Measurements from ENCODE around the gene SEMA6D.
"Not testable (repeated sequence)": the region's sequence is repeated elsewhere in the genome, so short reads cannot be mapped to it uniquely, and the experiment has no call there.

Gene SEMA6D

DNA sequence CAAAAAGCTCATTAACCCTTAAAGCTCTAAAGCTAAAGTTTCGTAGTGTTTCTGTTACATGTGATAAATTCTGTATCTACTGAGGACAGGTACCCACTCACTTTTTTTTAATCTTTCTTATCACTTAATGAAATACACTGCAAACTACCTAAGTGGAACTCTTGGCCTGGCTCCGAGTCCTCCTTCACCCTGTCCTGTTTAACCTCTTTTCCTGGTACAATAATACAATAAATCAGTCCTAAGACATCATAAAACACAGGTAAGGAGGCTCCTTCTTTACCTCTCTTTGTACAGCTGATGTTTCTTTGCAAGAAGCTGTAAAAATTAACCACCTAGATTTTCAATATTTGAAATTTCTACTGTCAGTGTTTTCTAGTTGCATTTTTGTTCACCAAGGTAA lies 15.8 kb downstream of the SEMA6D start:
- no peak for TF ChIP-seq ZFX (IDR thresholded peaks at IDR 0.05)
- TF ChIP-seq, protein P1, sequence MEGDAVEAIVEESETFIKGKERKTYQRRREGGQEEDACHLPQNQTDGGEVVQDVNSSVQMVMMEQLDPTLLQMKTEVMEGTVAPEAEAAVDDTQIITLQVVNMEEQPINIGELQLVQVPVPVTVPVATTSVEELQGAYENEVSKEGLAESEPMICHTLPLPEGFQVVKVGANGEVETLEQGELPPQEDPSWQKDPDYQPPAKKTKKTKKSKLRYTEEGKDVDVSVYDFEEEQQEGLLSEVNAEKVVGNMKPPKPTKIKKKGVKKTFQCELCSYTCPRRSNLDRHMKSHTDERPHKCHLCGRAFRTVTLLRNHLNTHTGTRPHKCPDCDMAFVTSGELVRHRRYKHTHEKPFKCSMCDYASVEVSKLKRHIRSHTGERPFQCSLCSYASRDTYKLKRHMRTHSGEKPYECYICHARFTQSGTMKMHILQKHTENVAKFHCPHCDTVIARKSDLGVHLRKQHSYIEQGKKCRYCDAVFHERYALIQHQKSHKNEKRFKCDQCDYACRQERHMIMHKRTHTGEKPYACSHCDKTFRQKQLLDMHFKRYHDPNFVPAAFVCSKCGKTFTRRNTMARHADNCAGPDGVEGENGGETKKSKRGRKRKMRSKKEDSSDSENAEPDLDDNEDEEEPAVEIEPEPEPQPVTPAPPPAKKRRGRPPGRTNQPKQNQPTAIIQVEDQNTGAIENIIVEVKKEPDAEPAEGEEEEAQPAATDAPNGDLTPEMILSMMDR (conservative IDR thresholded peaks at IDR 0.05), result no peak
- H3K27ac ChIP-seq, result no peak overlapping the region

DNA sequence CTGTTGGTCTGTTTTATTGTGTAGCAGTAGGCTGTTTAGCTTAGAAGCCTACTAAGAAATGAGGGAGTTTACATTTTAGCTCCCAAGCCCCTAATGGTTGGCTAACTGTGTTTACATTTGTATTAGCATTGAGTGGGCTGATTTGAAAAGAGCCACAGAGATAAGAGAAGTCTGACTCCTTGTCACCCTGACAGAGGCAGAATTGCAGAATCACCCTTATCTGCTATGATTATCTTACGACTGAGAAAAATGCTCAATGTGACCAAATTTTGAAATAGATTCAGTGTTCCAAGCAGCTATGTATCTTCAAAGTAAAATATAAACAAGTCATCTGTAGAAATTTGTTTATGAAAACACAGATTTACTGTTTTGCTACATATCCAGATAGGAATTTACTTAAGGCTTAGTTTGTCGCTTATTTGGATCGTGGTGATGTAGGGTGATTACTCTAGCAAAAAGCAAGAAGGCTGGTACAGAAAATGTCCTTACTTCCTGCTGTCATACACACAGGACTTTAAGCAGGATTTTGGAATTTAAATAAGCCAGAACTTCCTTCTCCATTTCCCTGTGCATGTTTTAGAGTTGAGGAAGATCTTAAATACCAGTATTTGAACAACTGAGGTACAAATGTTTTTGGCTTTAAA lies 19.0 kb downstream of the SEMA6D start:
- TF ChIP-seq ZFX (IDR thresholded peaks at IDR 0.05), result no peak
- TF ChIP-seq, protein P1 (conservative IDR thresholded peaks at IDR 0.05), result no peak
- no peak overlapping the region for H3K27ac ChIP-seq

DNA sequence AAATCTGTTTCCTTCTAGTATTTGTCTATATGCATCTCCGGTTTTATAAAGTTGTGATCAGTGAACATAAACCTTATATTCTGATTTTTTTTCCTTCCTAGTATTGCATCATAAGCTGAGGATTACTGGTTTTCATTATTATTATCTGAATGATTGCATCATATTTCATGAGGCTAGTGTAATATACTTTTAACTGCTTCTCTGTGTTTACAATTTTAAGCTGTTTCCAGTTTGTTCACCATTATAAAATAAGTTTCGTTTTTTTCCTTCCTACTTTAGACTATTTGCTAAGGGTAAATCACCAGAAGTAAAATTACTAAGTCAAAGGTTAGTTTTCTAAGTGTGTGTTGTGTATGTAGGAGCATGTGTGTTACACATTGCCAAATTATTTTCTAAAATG lies 20.2 kb downstream of the SEMA6D start:
- no peak overlapping the region for H3K27ac ChIP-seq
- TF ChIP-seq, protein P1 (conservative IDR thresholded peaks at IDR 0.05), result no peak
- no peak for TF ChIP-seq ZFX (IDR thresholded peaks at IDR 0.05)

DNA sequence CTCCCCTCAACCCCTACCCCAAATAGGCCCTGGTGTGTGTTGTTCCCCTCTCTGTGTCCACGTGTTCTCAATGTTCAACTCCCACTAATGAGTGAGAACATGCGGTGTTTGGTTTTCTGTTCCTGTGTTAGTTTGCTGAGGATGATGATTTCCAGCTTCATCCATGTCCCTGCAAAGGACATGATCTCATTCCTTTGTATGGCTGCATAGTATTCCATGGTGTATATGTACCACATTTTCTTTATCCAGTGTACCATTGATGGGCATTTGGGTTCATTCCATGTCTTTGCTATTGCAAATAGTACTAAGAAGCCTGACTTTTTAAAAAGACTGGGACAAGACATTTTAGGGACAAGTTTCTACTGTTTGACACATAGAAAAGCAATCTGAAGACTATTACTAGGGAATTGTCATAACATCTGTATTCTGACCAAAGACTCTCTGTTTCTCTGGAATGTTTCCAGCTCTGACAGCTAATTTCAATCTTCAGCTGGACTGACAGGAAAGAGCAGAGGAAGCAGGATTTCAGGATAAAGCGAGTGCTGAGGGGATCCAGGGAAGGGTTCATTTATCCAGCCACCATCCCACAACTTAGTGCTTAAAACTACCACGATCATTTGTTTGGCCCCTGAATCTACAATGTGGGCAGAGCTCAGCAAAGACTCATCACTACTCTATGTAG lies 21.0 kb downstream of the SEMA6D start:
- not testable (repeated sequence) for H3K27ac ChIP-seq

DNA sequence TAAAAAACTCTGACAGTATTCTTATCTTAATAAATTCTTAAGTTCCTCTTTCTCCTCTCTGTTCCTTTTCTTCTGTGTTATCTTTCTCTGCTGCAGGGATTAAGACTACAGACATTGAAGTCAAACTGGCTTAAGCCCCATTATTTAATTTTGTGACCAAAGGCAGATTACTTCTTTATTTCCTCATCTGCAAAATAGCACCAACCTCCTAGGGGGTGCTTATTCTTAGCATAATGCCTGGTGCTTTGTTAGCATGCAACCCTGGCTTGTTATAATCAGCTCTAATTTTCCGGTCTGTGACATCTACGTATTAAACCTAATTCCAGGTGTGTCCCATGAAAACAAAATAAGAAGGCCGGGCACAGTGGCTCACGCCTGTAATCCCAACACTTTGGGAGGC lies 23.8 kb downstream of the SEMA6D start:
- no peak overlapping the region for H3K27ac ChIP-seq
- TF ChIP-seq ZFX (IDR thresholded peaks at IDR 0.05), result no peak

DNA sequence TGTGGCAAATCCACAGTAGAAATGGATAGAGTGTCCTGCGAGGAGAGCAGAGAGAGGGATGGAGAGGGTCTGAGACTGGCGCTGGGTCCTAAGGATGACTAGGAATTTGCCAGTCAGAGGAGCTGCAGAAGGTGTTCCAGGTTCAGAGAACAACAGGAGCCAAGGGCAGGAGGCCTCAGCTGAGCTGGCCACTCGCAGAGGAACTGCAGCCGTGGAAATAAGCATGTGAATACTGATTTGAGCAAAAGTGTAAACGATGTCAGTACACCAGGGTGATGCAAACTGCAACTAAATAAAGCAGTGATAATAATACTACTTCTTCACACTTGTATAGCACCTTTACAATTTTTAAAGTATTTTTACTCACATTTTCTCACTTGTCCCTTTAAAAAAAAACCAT lies 24.6 kb downstream of the SEMA6D start:
- H3K27ac ChIP-seq, result no peak overlapping the region
- TF ChIP-seq, protein P1 (conservative IDR thresholded peaks at IDR 0.05), result no peak
- no peak for TF ChIP-seq ZFX (IDR thresholded peaks at IDR 0.05)

DNA sequence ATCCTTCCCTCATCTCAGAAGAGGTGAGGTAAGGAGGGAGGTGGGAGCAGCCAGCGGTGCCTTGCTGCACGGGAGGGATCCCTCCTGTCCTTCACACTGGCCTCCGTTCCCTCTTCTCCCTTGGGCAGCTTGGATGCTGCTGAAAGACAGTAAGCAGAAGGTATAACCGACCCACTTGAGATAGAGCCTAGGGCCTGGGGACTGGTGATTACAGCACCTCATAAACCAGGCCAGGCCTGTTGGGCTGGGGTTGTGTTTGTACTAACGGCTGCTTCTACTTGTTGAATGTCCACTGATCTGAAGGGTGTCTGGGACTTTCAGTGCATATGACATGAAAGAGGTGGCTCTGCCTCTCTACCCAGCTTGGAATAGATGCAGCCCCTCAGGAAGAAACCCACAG lies 25.0 kb downstream of the SEMA6D start:
- TF ChIP-seq, protein P1 (conservative IDR thresholded peaks at IDR 0.05), result no peak
- no peak for TF ChIP-seq ZFX (IDR thresholded peaks at IDR 0.05)
- H3K27ac ChIP-seq, result no peak overlapping the region

DNA sequence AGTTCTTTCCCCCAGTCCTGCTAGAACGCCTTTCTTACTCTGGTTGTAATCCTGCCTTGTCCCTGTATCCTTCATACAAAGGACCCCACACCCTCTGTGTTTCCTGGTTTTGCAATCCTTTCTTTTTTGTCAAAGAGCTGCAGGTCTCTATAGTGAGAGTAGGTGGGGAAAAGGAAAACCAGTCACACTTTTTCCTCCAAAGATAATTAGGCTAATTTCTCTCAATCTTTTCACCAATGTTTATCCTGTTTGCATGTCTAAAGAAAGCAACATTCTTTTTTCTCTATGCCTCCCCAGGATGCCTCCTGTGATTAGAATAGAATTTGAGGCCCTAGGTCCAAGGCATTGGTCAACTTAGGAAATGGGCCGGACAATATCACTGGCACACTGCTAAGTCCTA lies 25.4 kb downstream of the SEMA6D start:
- TF ChIP-seq ZFX (IDR thresholded peaks at IDR 0.05), result no peak
- TF ChIP-seq, protein P1 (conservative IDR thresholded peaks at IDR 0.05), result no peak
- no peak overlapping the region for H3K27ac ChIP-seq

Data from C4-2B (cell line).